Smooth muscle cell of the pulmonary artery (primary cell): Measurements from ENCODE around the gene IGSF5. TPM values are rescaled to one million over a fixed set of nuclear protein-coding genes. Genes with fewer than 3 reads are reported as not detected.

Experiments used
- total RNA-seq: library from RNA; depleted of rRNA; stranded (reverse); fragments of >200 nt; gene quantifications from 2 replicates; pipeline ENCODE4 v1.2.3, GENCODE V29; 2014

IGSF5 gene
- not detected in 2 replicates for total RNA-seq

DNA sequence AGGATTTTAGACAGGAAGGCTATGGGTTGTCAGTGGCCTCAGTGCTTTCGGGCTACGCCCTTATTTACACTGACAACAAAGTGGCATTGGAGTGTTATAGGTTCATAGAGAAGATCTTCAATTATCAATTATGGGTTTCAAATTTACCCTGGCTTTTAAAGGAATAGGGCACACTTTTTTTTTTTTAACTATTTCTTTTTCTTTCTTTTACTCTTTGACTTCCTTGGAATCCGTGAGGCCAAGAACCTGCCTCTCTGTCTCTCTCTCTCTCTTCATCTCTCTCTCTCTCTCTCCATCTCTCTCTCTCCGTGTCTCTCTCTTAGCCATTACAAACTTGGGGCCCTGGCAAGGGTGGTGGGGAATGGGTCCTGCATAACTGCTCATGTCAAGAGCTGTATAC is at the start of gene IGSF5:
IGSF5 (plus strand) TSS at position 301 of the 400 bp plus-strand sequence. CDS start 327 bp downstream, outside the sequence.

Other genes with a start within 250 kb of the IGSF5 start
- gene B3GALT5, start 132.2 kb upstream of the IGSF5 start, total RNA-seq: 0.10 TPM in 1 of 2 replicates, not detected in the other
- gene PCP4, start 122.3 kb downstream of the IGSF5 start, total RNA-seq: not detected in 2 replicates